K562 (cell line): ENCODE results near the gene CTTNBP2NL.
"Not testable (repeated sequence)": the region's sequence is repeated elsewhere in the genome, so short reads cannot be mapped to it uniquely, and the experiment has no call there.

ENCODE experiments used
- EZH2 ChIP-seq: IDR thresholded peaks from 2 replicates; pipeline ENCODE4 v1.6.1; 2012; ENCODE audit warnings: low read depth, mild to moderate bottlenecking, inconsistent platforms, low read length, borderline replicate concordance
- HDAC2 ChIP-seq: fragments of 450-650 bp; IDR thresholded peaks from 2 replicates; pipeline ENCODE4 v1.6.1; 2016; ENCODE audit warnings: mild to moderate bottlenecking
- HDAC3 ChIP-seq: fragments of 450-650 bp; IDR thresholded peaks from 2 replicates; pipeline ENCODE4 v1.6.1; 2018; ENCODE audit warnings: borderline replicate concordance, mild to moderate bottlenecking, moderate library complexity; ENCODE audit not compliant: partially characterized antibody
- HDAC6 ChIP-seq: IDR thresholded peaks from 2 replicates; pipeline ENCODE4 v1.6.1; 2012; ENCODE audit warnings: low read depth, mild to moderate bottlenecking, control low read depth, inconsistent platforms, low read length, moderate library complexity
- HNRNPLL ChIP-seq: fragments of 200-400 bp; formaldehyde crosslinking; IDR thresholded peaks from 2 replicates; pipeline ENCODE4 v1.6.1; 2017; ENCODE audit warnings: low read length, low read depth, mild to moderate bottlenecking; ENCODE audit not compliant: poor library complexity, severe bottlenecking
- IRF2 ChIP-seq: sonication (generic); formaldehyde crosslinking; IDR thresholded peaks from 2 replicates; pipeline ENCODE4 v1.8.1; 2022; ENCODE audit warnings: mild to moderate bottlenecking, missing genetic modification reagents
- KDM5B ChIP-seq: fragments of 200-600 bp; sonication (generic); IDR thresholded peaks from 2 replicates; pipeline ENCODE4 v1.6.1; 2012; ENCODE audit warnings: low read depth, mild to moderate bottlenecking, moderate library complexity, low read length, control low read depth, inconsistent platforms; ENCODE audit not compliant: insufficient replicate concordance
- TAF1 ChIP-seq: IDR thresholded peaks from 2 replicates; pipeline ENCODE4 v1.6.1; 2011; ENCODE audit warnings: mild to moderate bottlenecking, low read length, moderate library complexity; ENCODE audit not compliant: insufficient read depth, control insufficient read depth, severe bottlenecking; ENCODE audit errors: extremely low read depth
- TAF15 ChIP-seq: fragments of 200-400 bp; formaldehyde crosslinking; IDR thresholded peaks from 2 replicates; pipeline ENCODE4 v1.6.1; 2017; ENCODE audit warnings: mild to moderate bottlenecking, low read depth, low read length, moderate library complexity
- ZBTB1 ChIP-seq: sonication (generic); formaldehyde crosslinking; IDR thresholded peaks from 2 replicates; pipeline ENCODE4 v1.8.1; 2023; ENCODE audit warnings: missing genetic modification reagents, low read depth, mild to moderate bottlenecking, borderline replicate concordance
- ZFX ChIP-seq: sonication (generic); formaldehyde crosslinking; IDR thresholded peaks from 2 replicates; pipeline ENCODE4 v1.8.0; 2022; ENCODE audit warnings: mild to moderate bottlenecking, missing genetic modification reagents, moderate library complexity
- ZNF695 ChIP-seq: fragments of 450-650 bp; formaldehyde crosslinking; IDR thresholded peaks from 2 replicates; pipeline ENCODE4 v1.4.0; 2020; ENCODE audit warnings: mild to moderate bottlenecking, moderate library complexity
- TF ChIP-seq, protein P1 (sequence below): fragments of 450-650 bp; formaldehyde crosslinking; IDR thresholded peaks from 2 replicates; pipeline ENCODE4 v1.4.0; 2020; ENCODE audit warnings: mild to moderate bottlenecking, moderate library complexity
- TF ChIP-seq, protein P2 (sequence below), 3 experiments: IDR thresholded peaks in 2 of 3; conservative IDR thresholded peaks in 1 of 3; 2 replicates each; pipeline ENCODE4 v1.5.1; 2011 to 2012; ENCODE audit warnings: low read length in 3 of 3, mild to moderate bottlenecking in 3 of 3, control low read depth in 2 of 3, improper control_type of control experiment in 1 of 3, inconsistent platforms in 1 of 3, low read depth in 1 of 3, mixed read lengths in 1 of 3, moderate library complexity in 1 of 3; ENCODE audit not compliant: insufficient read depth in 2 of 3

DNA sequence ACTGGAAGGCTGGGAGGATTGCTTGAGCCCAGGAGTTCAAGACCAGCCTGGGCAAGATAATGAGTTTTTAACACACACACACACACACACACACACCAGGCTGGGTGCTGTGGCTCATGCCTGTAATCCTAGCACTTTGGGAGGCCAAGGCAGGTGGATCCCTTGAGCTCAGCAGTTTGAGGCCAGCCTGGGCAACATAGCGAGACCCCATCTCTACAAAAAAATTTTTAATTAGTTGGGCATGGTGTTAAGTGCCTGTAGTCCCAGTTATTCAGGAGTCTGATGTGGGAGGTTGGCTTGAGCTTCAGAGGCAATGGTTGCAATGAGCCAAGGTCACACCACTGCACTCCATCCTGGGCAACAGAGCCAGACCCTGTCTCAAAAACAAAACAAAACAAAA, 90.0 kb downstream of the CTTNBP2NL start:
- TF ChIP-seq, protein P1, sequence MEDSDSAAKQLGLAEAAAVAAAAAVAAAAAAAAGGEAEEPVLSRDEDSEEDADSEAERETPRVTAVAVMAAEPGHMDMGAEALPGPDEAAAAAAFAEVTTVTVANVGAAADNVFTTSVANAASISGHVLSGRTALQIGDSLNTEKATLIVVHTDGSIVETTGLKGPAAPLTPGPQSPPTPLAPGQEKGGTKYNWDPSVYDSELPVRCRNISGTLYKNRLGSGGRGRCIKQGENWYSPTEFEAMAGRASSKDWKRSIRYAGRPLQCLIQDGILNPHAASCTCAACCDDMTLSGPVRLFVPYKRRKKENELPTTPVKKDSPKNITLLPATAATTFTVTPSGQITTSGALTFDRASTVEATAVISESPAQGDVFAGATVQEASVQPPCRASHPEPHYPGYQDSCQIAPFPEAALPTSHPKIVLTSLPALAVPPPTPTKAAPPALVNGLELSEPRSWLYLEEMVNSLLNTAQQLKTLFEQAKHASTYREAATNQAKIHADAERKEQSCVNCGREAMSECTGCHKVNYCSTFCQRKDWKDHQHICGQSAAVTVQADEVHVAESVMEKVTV (CRISPR knock-in tag) = not testable (repeated sequence)
- TF ChIP-seq TAF15; ZNF695 (CRISPR knock-in tag); IRF2 (CRISPR knock-in tag); KDM5B; HNRNPLL; HDAC6; ZFX; ZBTB1 (CRISPR knock-in tag); TAF1; HDAC3; EZH2; HDAC2: not testable (repeated sequence)
- TF ChIP-seq, protein P2, sequence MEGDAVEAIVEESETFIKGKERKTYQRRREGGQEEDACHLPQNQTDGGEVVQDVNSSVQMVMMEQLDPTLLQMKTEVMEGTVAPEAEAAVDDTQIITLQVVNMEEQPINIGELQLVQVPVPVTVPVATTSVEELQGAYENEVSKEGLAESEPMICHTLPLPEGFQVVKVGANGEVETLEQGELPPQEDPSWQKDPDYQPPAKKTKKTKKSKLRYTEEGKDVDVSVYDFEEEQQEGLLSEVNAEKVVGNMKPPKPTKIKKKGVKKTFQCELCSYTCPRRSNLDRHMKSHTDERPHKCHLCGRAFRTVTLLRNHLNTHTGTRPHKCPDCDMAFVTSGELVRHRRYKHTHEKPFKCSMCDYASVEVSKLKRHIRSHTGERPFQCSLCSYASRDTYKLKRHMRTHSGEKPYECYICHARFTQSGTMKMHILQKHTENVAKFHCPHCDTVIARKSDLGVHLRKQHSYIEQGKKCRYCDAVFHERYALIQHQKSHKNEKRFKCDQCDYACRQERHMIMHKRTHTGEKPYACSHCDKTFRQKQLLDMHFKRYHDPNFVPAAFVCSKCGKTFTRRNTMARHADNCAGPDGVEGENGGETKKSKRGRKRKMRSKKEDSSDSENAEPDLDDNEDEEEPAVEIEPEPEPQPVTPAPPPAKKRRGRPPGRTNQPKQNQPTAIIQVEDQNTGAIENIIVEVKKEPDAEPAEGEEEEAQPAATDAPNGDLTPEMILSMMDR (IDR thresholded peaks at IDR 0.05 in 2 of 3, conservative IDR thresholded peaks at IDR 0.05 in 1 of 3; ENCODE audit: insufficient read depth in 2 of 3, low read depth in 1 of 3, low read length in 3 of 3) = not testable (repeated sequence)
